Liver (tissue), 9 donors: ENCODE results near the gene POU2F2. TPM values are rescaled to one million over a fixed set of nuclear protein-coding genes. Genes with fewer than 3 reads are reported as not detected.
A peak's percentile ranks its signal among the peaks of the same experiment; 100 is the strongest.

ENCODE experiments used
- DNase-seq: peaks from one replicate; pipeline ENCODE4 v3.0.0-alpha.2; 2017; ENCODE audit warnings: low spot score
- H3K27ac ChIP-seq, 2 donors: one replicate each; pipeline ENCODE4 v1.7.0; 2013; ENCODE audit warnings: inconsistent platforms in 2 of 2, low read length in 2 of 2, control low read depth in 1 of 2, low read depth in 1 of 2, mild to moderate bottlenecking in 1 of 2
- H3K27me3 ChIP-seq, 4 donors: one replicate each; pipeline versions ENCODE4 v1.6.1 to v1.7.0; 2013; ENCODE audit warnings: low read length in 3 of 4, inconsistent platforms in 1 of 4, mild to moderate bottlenecking in 1 of 4, moderate library complexity in 1 of 4; ENCODE audit not compliant: control insufficient read depth in 4 of 4, insufficient read depth in 4 of 4
- H3K36me3 ChIP-seq, 4 donors: one replicate each; pipeline versions ENCODE4 v1.6.1 to v1.7.0; 2013; ENCODE audit warnings: low read length in 3 of 4, mild to moderate bottlenecking in 3 of 4, low read depth in 1 of 4, moderate library complexity in 1 of 4; ENCODE audit not compliant: control insufficient read depth in 4 of 4, insufficient read depth in 3 of 4
- H3K4me1 ChIP-seq, 4 donors: one replicate each; pipeline versions ENCODE4 v1.6.1 to v1.7.0; 2013; ENCODE audit warnings: low read length in 3 of 4, mild to moderate bottlenecking in 3 of 4, moderate library complexity in 1 of 4; ENCODE audit not compliant: control insufficient read depth in 4 of 4, insufficient read depth in 4 of 4
- H3K4me3 ChIP-seq, 3 donors: one replicate each; pipeline versions ENCODE4 v1.6.1 to v1.7.0; 2013; ENCODE audit warnings: low read length in 3 of 3, control low read depth in 1 of 3, low read depth in 1 of 3, mild to moderate bottlenecking in 1 of 3
- H3K9ac ChIP-seq, 2 donors: one replicate each; pipeline ENCODE4 v1.7.0; 2013; ENCODE audit warnings: low read length in 2 of 2, mild to moderate bottlenecking in 2 of 2, moderate library complexity in 2 of 2, control low read depth in 1 of 2, low read depth in 1 of 2
- H3K9me3 ChIP-seq, 4 donors: one replicate each; pipeline versions ENCODE4 v1.6.1 to v1.7.0; 2013; ENCODE audit warnings: low read length in 3 of 4; ENCODE audit not compliant: control insufficient read depth in 4 of 4
- CTCF ChIP-seq: fragments of 150-350 bp; IDR thresholded peaks from 2 replicates; pipeline ENCODE4 v1.5.1; 2017; ENCODE audit warnings: improper control_type of control experiment, low read depth, low read length; ENCODE audit not compliant: missing input control
- EGR1 ChIP-seq, 2 donors: IDR thresholded peaks; 2 replicates each; pipeline ENCODE4 v1.6.1; 2016 to 2018; ENCODE audit warnings: antibody characterized with exemption in 2 of 2, low read depth in 2 of 2
- FOXA1 ChIP-seq: IDR thresholded peaks from 2 replicates; pipeline ENCODE4 v1.6.1; 2016; ENCODE audit warnings: antibody characterized with exemption
- FOXA2 ChIP-seq: IDR thresholded peaks from 2 replicates; pipeline ENCODE4 v1.6.1; 2016; ENCODE audit warnings: antibody characterized with exemption
- GABPA ChIP-seq, 2 donors: IDR thresholded peaks in 1 of 2; conservative IDR thresholded peaks in 1 of 2; 2 replicates each; pipeline ENCODE4 v1.6.1; 2016; ENCODE audit warnings: antibody characterized with exemption in 2 of 2, mild to moderate bottlenecking in 1 of 2, moderate library complexity in 1 of 2
- HNF4A ChIP-seq, 2 donors: conservative IDR thresholded peaks; 2 replicates each; pipeline ENCODE4 v1.6.1; 2016; ENCODE audit warnings: antibody characterized with exemption in 2 of 2, mild to moderate bottlenecking in 2 of 2
- HNF4G ChIP-seq: IDR thresholded peaks from 2 replicates; pipeline ENCODE4 v1.6.1; 2016; ENCODE audit warnings: antibody characterized with exemption
- JUND ChIP-seq, 2 donors: IDR thresholded peaks; 2 replicates each; pipeline ENCODE4 v1.6.1; 2016; ENCODE audit warnings: antibody characterized with exemption in 2 of 2
- NR2F2 ChIP-seq: IDR thresholded peaks from 2 replicates; pipeline ENCODE4 v1.6.1; 2016; ENCODE audit warnings: antibody characterized with exemption
- REST ChIP-seq: IDR thresholded peaks from 2 replicates; pipeline ENCODE4 v1.6.1; 2016; ENCODE audit warnings: antibody characterized with exemption, mild to moderate bottlenecking
- RXRA ChIP-seq, 2 donors: IDR thresholded peaks; 2 replicates each; pipeline ENCODE4 v1.6.1; 2017 to 2018; ENCODE audit warnings: antibody characterized with exemption in 2 of 2, mild to moderate bottlenecking in 1 of 2
- SP1 ChIP-seq: IDR thresholded peaks from 2 replicates; pipeline ENCODE4 v1.6.1; 2018; ENCODE audit warnings: antibody characterized with exemption, mild to moderate bottlenecking
- TAF1 ChIP-seq: conservative IDR thresholded peaks from 2 replicates; pipeline ENCODE4 v1.6.1; 2016; ENCODE audit warnings: antibody characterized with exemption, mild to moderate bottlenecking
- YY1 ChIP-seq: IDR thresholded peaks from 2 replicates; pipeline ENCODE4 v1.6.1; 2016; ENCODE audit warnings: antibody characterized with exemption, mild to moderate bottlenecking
- WGBS: extraction: QIAGEN DNeasy Blood & Tissue Kit; methylation state at CpG from one replicate; pipeline ENCODE4 v1.1.7; 2013; 5-methylcytosine and 5-hydroxymethylcytosine counted together
- polyA plus RNA-seq, 2 donors: library from polyadenylated mRNA; stranded (reverse) in 1 of 2; unstranded in 1 of 2; fragments of 200-250 nt in 1 of 2; fragments of >200 nt in 1 of 2; fragmentation: Nextera tagmentation in 1 of 2; extraction: Ambion mirVana in 1 of 2; gene quantifications; one replicate each; pipeline versions ENCODE4 v1.2.1 to v1.2.3, GENCODE V29; 2013 to 2015
- total RNA-seq, 2 donors: library from RNA; depleted of rRNA; stranded (reverse); fragments of >200 nt; gene quantifications; one replicate each; pipeline ENCODE4 v1.2.3, GENCODE V29; 2014
- TF ChIP-seq, protein P1 (sequence below): IDR thresholded peaks from 2 replicates; pipeline ENCODE4 v1.6.1; 2016; ENCODE audit warnings: antibody characterized with exemption
- TF ChIP-seq, protein P2 (sequence below): IDR thresholded peaks from 2 replicates; pipeline ENCODE4 v1.6.1; 2016; ENCODE audit warnings: antibody characterized with exemption
- TF ChIP-seq, protein P3 (sequence below): IDR thresholded peaks from 2 replicates; pipeline ENCODE4 v1.6.1; 2016; ENCODE audit warnings: antibody characterized with exemption
- donor health status: healthy.
- donor health status: healthy.
- donor health status: healthy.
- donor health status: healthy.
- donor health status: healthy.

Gene POU2F2
- total and polyA plus RNA-seq, 4 donors, result 0.75 to 1.2 (median 0.97) TPM

GRCh38 chr19:42176649-42176989 is 44.4 kb upstream of the POU2F2 start:
- peak overlapping the region in 1 of 3 donors; percentile 42 for H3K4me3 ChIP-seq
- under 1% methylated on average over 31 of the region's 31 CpGs for WGBS
- H3K27me3 ChIP-seq, result peaks cover 0 to 19% (median 9%) of the 10 kb centered on the region in 4 donors
- TF ChIP-seq, protein P1, sequence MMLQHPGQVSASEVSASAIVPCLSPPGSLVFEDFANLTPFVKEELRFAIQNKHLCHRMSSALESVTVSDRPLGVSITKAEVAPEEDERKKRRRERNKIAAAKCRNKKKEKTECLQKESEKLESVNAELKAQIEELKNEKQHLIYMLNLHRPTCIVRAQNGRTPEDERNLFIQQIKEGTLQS, result no peak
- TF ChIP-seq TAF1 (no peak), SP1 (no peak), REST (no peak), YY1 (no peak), HNF4G (no peak), FOXA2 (no peak), HNF4A (conservative IDR thresholded peaks at IDR 0.05) (no peak), CTCF (no peak), GABPA (IDR thresholded peaks at IDR 0.05 in 1 of 2, conservative IDR thresholded peaks at IDR 0.05 in 1 of 2) (no peak), EGR1 (IDR thresholded peaks at IDR 0.05; ENCODE audit: low read depth in 2 of 2) (no peak), FOXA1 (no peak), NR2F2 (no peak), RXRA (IDR thresholded peaks at IDR 0.05) (no peak), JUND (IDR thresholded peaks at IDR 0.05) (no peak)
- TF ChIP-seq, protein P2, sequence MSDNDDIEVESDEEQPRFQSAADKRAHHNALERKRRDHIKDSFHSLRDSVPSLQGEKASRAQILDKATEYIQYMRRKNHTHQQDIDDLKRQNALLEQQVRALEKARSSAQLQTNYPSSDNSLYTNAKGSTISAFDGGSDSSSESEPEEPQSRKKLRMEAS, result no peak
- TF ChIP-seq, protein P3, sequence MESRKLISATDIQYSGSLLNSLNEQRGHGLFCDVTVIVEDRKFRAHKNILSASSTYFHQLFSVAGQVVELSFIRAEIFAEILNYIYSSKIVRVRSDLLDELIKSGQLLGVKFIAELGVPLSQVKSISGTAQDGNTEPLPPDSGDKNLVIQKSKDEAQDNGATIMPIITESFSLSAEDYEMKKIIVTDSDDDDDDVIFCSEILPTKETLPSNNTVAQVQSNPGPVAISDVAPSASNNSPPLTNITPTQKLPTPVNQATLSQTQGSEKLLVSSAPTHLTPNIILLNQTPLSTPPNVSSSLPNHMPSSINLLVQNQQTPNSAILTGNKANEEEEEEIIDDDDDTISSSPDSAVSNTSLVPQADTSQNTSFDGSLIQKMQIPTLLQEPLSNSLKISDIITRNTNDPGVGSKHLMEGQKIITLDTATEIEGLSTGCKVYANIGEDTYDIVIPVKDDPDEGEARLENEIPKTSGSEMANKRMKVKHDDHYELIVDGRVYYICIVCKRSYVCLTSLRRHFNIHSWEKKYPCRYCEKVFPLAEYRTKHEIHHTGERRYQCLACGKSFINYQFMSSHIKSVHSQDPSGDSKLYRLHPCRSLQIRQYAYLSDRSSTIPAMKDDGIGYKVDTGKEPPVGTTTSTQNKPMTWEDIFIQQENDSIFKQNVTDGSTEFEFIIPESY, result no peak
- no peak for DNase-seq
- H3K36me3 ChIP-seq, result no peaks in the 10 kb centered on the region
- no peak overlapping the region for H3K9ac ChIP-seq
- no peak overlapping the region for H3K27ac ChIP-seq
- H3K9me3 ChIP-seq, result no peaks in the 10 kb centered on the region
- peaks cover 2 to 8% (median 5%) of the 10 kb centered on the region in 4 donors for H3K4me1 ChIP-seq
